GM12878 (cell line): ENCODE data around the gene SLC15A5. TPM values are rescaled to one million over a fixed set of nuclear protein-coding genes. Genes with fewer than 3 reads are reported as not detected.

Experiments
- ATAC-seq: fragments of 200-7000 bp; cut with Tn5 transposase; 3 replicates; pipeline ENCODE4 v1.9.1; 2020; ENCODE audit warnings: mild to moderate bottlenecking, moderate library complexity
- BruUV-seq: library from RNA; stranded (reverse); fragments of 400-500 nt; replicated peaks from 2 replicates; lab custom pipeline; 2021; lab: Mats Ljungman, UMichigan
- CTCF ChIA-PET: fragments of 300-600 bp; sonication (Branson Sonifier 250); formaldehyde crosslinking; extraction: SDS; loops from one replicate; lab custom pipeline; 2021; ENCODE audit warnings: inconsistent platforms; lab: Yijun Ruan, JAX
- POLR2A ChIA-PET: fragments of 350-600 bp; formaldehyde crosslinking; extraction: SDS; loops from one replicate; lab custom pipeline; 2021; ENCODE audit warnings: inconsistent platforms; lab: Charles Lee
- RAD21 ChIA-PET: fragments of 300-600 bp; sonication (Branson Sonifier 250); formaldehyde crosslinking; loops from one replicate; lab custom pipeline; 2023; ENCODE audit warnings: antibody characterized with exemption; ENCODE audit not compliant: unreplicated experiment; lab: Charles Lee
- SMC1A ChIA-PET: fragments of 300-600 bp; sonication (Branson Sonifier 250); formaldehyde crosslinking; loops from one replicate; lab custom pipeline; 2023; ENCODE audit not compliant: unreplicated experiment, uncharacterized antibody; lab: Charles Lee
- DNase-seq: peaks from one replicate; pipeline ENCODE4 v3.0.0-alpha.2; 2011; ENCODE audit warnings: low read depth, low spot score
- FAIRE-seq: peaks from 3 replicates; lab custom pipeline; 2011; peaks lifted over from hg19 to GRCh38; lab: Jason Lieb, UNC
- H2AFZ ChIP-seq: 2 replicates; pipeline ENCODE4 v1.6.0; 2011; ENCODE audit warnings: low read depth, low read length, control low read depth; ENCODE audit not compliant: control insufficient read depth
- H3K27ac ChIP-seq: 2 replicates; pipeline ENCODE4 v1.5.1; 2011; ENCODE audit warnings: control low read depth; ENCODE audit not compliant: control insufficient read depth, insufficient read depth
- H3K27me3 ChIP-seq, 2 experiments: replicated peaks in 1 of 2; 2 replicates each; pipeline versions ENCODE4 v1.6.0 to v1.6.1; 2011; ENCODE audit warnings: low read length in 1 of 2; ENCODE audit not compliant: control insufficient read depth in 2 of 2, insufficient read depth in 2 of 2
- H3K36me3 ChIP-seq, 2 experiments: 2 replicates each; pipeline ENCODE4 v1.5.1; 2011; ENCODE audit warnings: low read length in 1 of 2; ENCODE audit not compliant: control insufficient read depth in 2 of 2, insufficient read depth in 2 of 2
- H3K4me1 ChIP-seq: 2 replicates; pipeline ENCODE4 v1.6.1; 2011; ENCODE audit warnings: mild to moderate bottlenecking, low read length, moderate library complexity, mixed read lengths; ENCODE audit not compliant: control insufficient read depth, insufficient read depth
- H3K4me2 ChIP-seq: 2 replicates; pipeline ENCODE4 v1.6.0; 2011; ENCODE audit warnings: control low read depth; ENCODE audit not compliant: control insufficient read depth, insufficient read depth
- H3K4me3 ChIP-seq: fragments of 200-600 bp; sonication (generic); 2 replicates; pipeline ENCODE4 v1.5.1; 2016
- H3K79me2 ChIP-seq: 2 replicates; pipeline ENCODE4 v1.6.0; 2011; ENCODE audit warnings: low read length; ENCODE audit not compliant: control insufficient read depth, insufficient read depth
- H3K9ac ChIP-seq: 2 replicates; pipeline ENCODE4 v1.8.0; 2011; ENCODE audit warnings: low read length, control low read depth, mixed read lengths; ENCODE audit not compliant: control insufficient read depth, insufficient read depth
- H3K9me3 ChIP-seq: replicated peaks from 3 replicates; pipeline ENCODE4 v1.5.1; 2011; ENCODE audit warnings: mild to moderate bottlenecking, low read length; ENCODE audit not compliant: control insufficient read depth, insufficient read depth
- H4K20me1 ChIP-seq: 2 replicates; pipeline ENCODE4 v1.6.0; 2011; ENCODE audit not compliant: control insufficient read depth, insufficient read depth
- CHD2 ChIP-seq: IDR thresholded peaks from 2 replicates; pipeline ENCODE4 v1.6.1; 2011; ENCODE audit warnings: low read depth, low read length, improper control_type of control experiment, borderline replicate concordance
- ETV6 ChIP-seq, 2 experiments: fragments of 450-650 bp in 1 of 2; IDR thresholded peaks in 1 of 2; conservative IDR thresholded peaks in 1 of 2; 2 replicates each; pipeline ENCODE4 v1.6.1; 2014; ENCODE audit warnings: antibody characterized with exemption in 1 of 2, borderline replicate concordance in 1 of 2, low read depth in 1 of 2, mild to moderate bottlenecking in 1 of 2, moderate library complexity in 1 of 2
- POLR2AphosphoS2 ChIP-seq: IDR thresholded peaks from 2 replicates; pipeline ENCODE4 v1.6.1; 2011; ENCODE audit warnings: low read depth, mild to moderate bottlenecking, low read length, improper control_type of control experiment, moderate library complexity
- REST ChIP-seq: IDR thresholded peaks from 2 replicates; pipeline ENCODE4 v1.6.1; 2012; ENCODE audit warnings: mild to moderate bottlenecking, low read depth, low read length
- SKIL ChIP-seq: fragments of 450-650 bp; IDR thresholded peaks from 2 replicates; pipeline ENCODE4 v1.6.1; 2017; ENCODE audit warnings: mild to moderate bottlenecking, low read depth, inconsistent platforms; ENCODE audit not compliant: poor library complexity, severe bottlenecking
- SREBF2 ChIP-seq: IDR thresholded peaks from 2 replicates; pipeline ENCODE4 v1.6.1; 2012; ENCODE audit warnings: mild to moderate bottlenecking, low read length
- SUZ12 ChIP-seq: fragments of 200-600 bp; sonication (generic); IDR thresholded peaks from one replicate; pipeline ENCODE4 v1.6.1; 2018; ENCODE audit warnings: antibody characterized with exemption, mild to moderate bottlenecking; ENCODE audit not compliant: unreplicated experiment
- TARDBP ChIP-seq: IDR thresholded peaks from 2 replicates; pipeline ENCODE4 v1.6.1; 2016; ENCODE audit warnings: borderline replicate concordance
- WRNIP1 ChIP-seq: IDR thresholded peaks from 2 replicates; pipeline ENCODE4 v1.6.1; 2011; ENCODE audit warnings: low read depth, low read length, improper control_type of control experiment, borderline replicate concordance
- ZZZ3 ChIP-seq: IDR thresholded peaks from 2 replicates; pipeline ENCODE4 v1.6.1; 2011; ENCODE audit warnings: low read depth; ENCODE audit not compliant: control insufficient read depth, insufficient read length
- WGBS: methylation state at CpG from one replicate; pipeline ENCODE4 v1.1.6; 2016; ENCODE audit warnings: low lambda C conversion rate; ENCODE audit not compliant: insufficient replicate concordance, insufficient coverage; ENCODE audit errors: missing lambda C conversion rate; 5-methylcytosine and 5-hydroxymethylcytosine counted together
- in situ Hi-C: fragments of 300-500 bp; cut with MboI; formaldehyde crosslinking; loops from 9 replicates; pipeline ENCODE4 v1.14.3; 2018; ENCODE audit warnings: mixed read lengths
- intact Hi-C: fragments of 100-400 bp; cut with micrococcal nuclease; formaldehyde crosslinking; loops from one replicate; pipeline ENCODE4 v1.14.2; 2022; ENCODE audit not compliant: unreplicated experiment
- polyA plus RNA-seq, 11 experiments: library from polyadenylated mRNA; depleted of rRNA in 4 of 11; unstranded in 6 of 11; stranded (reverse) in 5 of 11; fragments of >200 nt; fragmentation: Nextera tagmentation in 4 of 11; fragmentation: Illumina TruSeq in 1 of 11; extraction: Ambion mirVana in 4 of 11; extraction: Trizol in 1 of 11; gene quantifications; 1 replicate in 1 of 11; 2 replicates in 10 of 11; pipeline versions ENCODE4 v1.2.1 to v1.2.3, GENCODE V29; 2011 to 2016; ENCODE audit warnings: inconsistent platforms in 2 of 11, missing spikeins in 2 of 11, low read depth in 1 of 11
- total RNA-seq, 4 experiments: library from RNA; depleted of rRNA in 3 of 4; stranded (reverse); fragments of >200 nt in 3 of 4; fragmentation: Illumina TruSeq in 1 of 4; extraction: Trizol in 1 of 4; gene quantifications; 2 replicates each; pipeline versions ENCODE4 v1.2.1 to v1.2.3, GENCODE V29; 2013 to 2021
- TF ChIP-seq, protein P1 (sequence below): fragments of 450-650 bp; IDR thresholded peaks from 2 replicates; pipeline ENCODE4 v1.6.1; 2016; ENCODE audit warnings: mild to moderate bottlenecking, moderate library complexity, borderline replicate concordance

The SLC15A5 gene
- total and polyA plus RNA-seq, 10 of the 15 experiments (the other 5 are each of a cell fraction or from before 2014, with no cell fraction given), result not detected

GRCh38 chr12:16159571-16159970 lies 117.9 kb downstream of the SLC15A5 start (continued):
- TF ChIP-seq REST (no peak), ZZZ3 (no peak), SKIL (no peak)

- BruUV-seq, result no TSS peak
- Histone ChIP-seq H3K9ac (no peak overlapping the region), H3K4me2 (no peak overlapping the region), H3K27me3 (no peaks in the 10 kb centered on the region), H4K20me1 (no peaks in the 10 kb centered on the region), H3K4me1 (no peaks in the 10 kb centered on the region), H3K79me2 (no peaks in the 10 kb centered on the region), H3K9me3 (no peaks in the 10 kb centered on the region), H2AFZ (no peak overlapping the region), H3K27ac (no peak overlapping the region), H3K4me3 (no peak overlapping the region), H3K36me3 (no peaks in the 10 kb centered on the region)
- no peak for ATAC-seq
- no peak for TF ChIP-seq CHD2
- TF ChIP-seq, protein P1, sequence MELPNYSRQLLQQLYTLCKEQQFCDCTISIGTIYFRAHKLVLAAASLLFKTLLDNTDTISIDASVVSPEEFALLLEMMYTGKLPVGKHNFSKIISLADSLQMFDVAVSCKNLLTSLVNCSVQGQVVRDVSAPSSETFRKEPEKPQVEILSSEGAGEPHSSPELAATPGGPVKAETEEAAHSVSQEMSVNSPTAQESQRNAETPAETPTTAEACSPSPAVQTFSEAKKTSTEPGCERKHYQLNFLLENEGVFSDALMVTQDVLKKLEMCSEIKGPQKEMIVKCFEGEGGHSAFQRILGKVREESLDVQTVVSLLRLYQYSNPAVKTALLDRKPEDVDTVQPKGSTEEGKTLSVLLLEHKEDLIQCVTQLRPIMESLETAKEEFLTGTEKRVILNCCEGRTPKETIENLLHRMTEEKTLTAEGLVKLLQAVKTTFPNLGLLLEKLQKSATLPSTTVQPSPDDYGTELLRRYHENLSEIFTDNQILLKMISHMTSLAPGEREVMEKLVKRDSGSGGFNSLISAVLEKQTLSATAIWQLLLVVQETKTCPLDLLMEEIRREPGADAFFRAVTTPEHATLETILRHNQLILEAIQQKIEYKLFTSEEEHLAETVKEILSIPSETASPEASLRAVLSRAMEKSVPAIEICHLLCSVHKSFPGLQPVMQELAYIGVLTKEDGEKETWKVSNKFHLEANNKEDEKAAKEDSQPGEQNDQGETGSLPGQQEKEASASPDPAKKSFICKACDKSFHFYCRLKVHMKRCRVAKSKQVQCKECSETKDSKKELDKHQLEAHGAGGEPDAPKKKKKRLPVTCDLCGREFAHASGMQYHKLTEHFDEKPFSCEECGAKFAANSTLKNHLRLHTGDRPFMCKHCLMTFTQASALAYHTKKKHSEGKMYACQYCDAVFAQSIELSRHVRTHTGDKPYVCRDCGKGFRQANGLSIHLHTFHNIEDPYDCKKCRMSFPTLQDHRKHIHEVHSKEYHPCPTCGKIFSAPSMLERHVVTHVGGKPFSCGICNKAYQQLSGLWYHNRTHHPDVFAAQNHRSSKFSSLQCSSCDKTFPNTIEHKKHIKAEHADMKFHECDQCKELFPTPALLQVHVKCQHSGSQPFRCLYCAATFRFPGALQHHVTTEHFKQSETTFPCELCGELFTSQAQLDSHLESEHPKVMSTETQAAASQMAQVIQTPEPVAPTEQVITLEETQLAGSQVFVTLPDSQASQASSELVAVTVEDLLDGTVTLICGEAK, result no peak
- TF ChIP-seq SREBF2, result no peak
- TF ChIP-seq SUZ12, result no peak
- no peak for TF ChIP-seq WRNIP1
- no peak for TF ChIP-seq ETV6 (conservative IDR thresholded peaks at IDR 0.05 in 1 of 2, IDR thresholded peaks at IDR 0.05 in 1 of 2; ENCODE audit: borderline replicate concordance in 1 of 2, low read depth in 1 of 2)
- no peak for TF ChIP-seq TARDBP
- no peak for TF ChIP-seq POLR2AphosphoS2
- ChIA-PET POLR2A (no interaction called here), SMC1A (interaction anchor here (0.8 kb wide), 1 partner anchor 10 kb away, joined by 3 read pairs; no protein-coding TSS in a partner anchor), CTCF (no interaction called here), RAD21 (no interaction called here)
- in situ Hi-C loops (no loop called here), intact Hi-C loops (no loop called here)
- DNase-seq, result no peak
- FAIRE-seq, result no peak
- WGBS, result 38% methylated on average over 1 of the region's 1 CpG
Observed at GRCh38 chr12:16158050-16158449, 119.4 kb downstream of the SLC15A5 start.
